Thoracic aorta (tissue), 2 donors: ENCODE measurements around the gene TNS2. TPM values are rescaled to one million over a fixed set of nuclear protein-coding genes. Genes with fewer than 3 reads are reported as not detected.

ENCODE experiments used
- ATAC-seq: fragments of 150-250 bp; one replicate; pipeline ENCODE4 v1.8.0; 2017; ENCODE audit warnings: low read depth; ENCODE audit not compliant: insufficient number of reproducible peaks, low FRiP score
- DNase-seq: peaks from one replicate; pipeline ENCODE4 v3.0.0-alpha.2; 2020; ENCODE audit warnings: low spot score
- H3K27ac ChIP-seq, 2 donors: fragments of 200-600 bp; sonication (generic); 1 replicate in 1 of 2; 2 replicates in 1 of 2; pipeline ENCODE4 v1.5.1; 2016; ENCODE audit warnings: mild to moderate bottlenecking in 2 of 2, moderate library complexity in 2 of 2
- H3K27me3 ChIP-seq: fragments of 200-600 bp; sonication (generic); replicated peaks from 2 replicates; pipeline ENCODE4 v1.6.0; 2016; ENCODE audit warnings: mild to moderate bottlenecking; ENCODE audit not compliant: insufficient read depth
- H3K36me3 ChIP-seq: fragments of 200-600 bp; sonication (generic); one replicate; pipeline ENCODE4 v1.5.1; 2016
- H3K4me1 ChIP-seq, 2 donors: fragments of 200-600 bp; sonication (generic); 1 replicate in 1 of 2; 2 replicates in 1 of 2; pipeline versions ENCODE4 v1.5.1 to v1.6.0; 2016; ENCODE audit warnings: low read depth in 2 of 2, mild to moderate bottlenecking in 1 of 2; ENCODE audit not compliant: control insufficient read depth in 1 of 2
- H3K4me3 ChIP-seq: fragments of 200-600 bp; sonication (generic); 2 replicates; pipeline ENCODE4 v1.5.1; 2016; ENCODE audit warnings: mild to moderate bottlenecking
- H3K9me3 ChIP-seq: fragments of 200-600 bp; sonication (generic); 2 replicates; pipeline ENCODE4 v1.5.1; 2016
- total RNA-seq, 2 donors: library from RNA; depleted of rRNA; stranded (reverse); fragments of >200 nt; gene quantifications; one replicate each; pipeline versions ENCODE4 v1.1.0 to v1.2.3, GENCODE V29; 2016
- TF ChIP-seq, protein P1 (sequence below): fragments of 200-600 bp; sonication (generic); IDR thresholded peaks from one replicate; pipeline ENCODE4 v1.5.1; 2019; ENCODE audit warnings: antibody characterized with exemption

Gene TNS2
- total RNA-seq, 2 donors from 2014 or later: 292 to 307 TPM

- H3K27ac ChIP-seq: peak overlapping the region; percentile 8 to 84
- peaks cover 79% of the 10 kb centered on the region for H3K36me3 ChIP-seq
- H3K4me1 ChIP-seq: peaks cover 16 to 67% of the 10 kb centered on the region in 2 donors
- no peak for DNase-seq
- H3K4me3 ChIP-seq: no peak overlapping the region
- no peaks in the 10 kb centered on the region for H3K27me3 ChIP-seq
- ATAC-seq: no peak
- no peaks in the 10 kb centered on the region for H3K9me3 ChIP-seq
- TF ChIP-seq, protein P1, sequence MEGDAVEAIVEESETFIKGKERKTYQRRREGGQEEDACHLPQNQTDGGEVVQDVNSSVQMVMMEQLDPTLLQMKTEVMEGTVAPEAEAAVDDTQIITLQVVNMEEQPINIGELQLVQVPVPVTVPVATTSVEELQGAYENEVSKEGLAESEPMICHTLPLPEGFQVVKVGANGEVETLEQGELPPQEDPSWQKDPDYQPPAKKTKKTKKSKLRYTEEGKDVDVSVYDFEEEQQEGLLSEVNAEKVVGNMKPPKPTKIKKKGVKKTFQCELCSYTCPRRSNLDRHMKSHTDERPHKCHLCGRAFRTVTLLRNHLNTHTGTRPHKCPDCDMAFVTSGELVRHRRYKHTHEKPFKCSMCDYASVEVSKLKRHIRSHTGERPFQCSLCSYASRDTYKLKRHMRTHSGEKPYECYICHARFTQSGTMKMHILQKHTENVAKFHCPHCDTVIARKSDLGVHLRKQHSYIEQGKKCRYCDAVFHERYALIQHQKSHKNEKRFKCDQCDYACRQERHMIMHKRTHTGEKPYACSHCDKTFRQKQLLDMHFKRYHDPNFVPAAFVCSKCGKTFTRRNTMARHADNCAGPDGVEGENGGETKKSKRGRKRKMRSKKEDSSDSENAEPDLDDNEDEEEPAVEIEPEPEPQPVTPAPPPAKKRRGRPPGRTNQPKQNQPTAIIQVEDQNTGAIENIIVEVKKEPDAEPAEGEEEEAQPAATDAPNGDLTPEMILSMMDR: no peak
Observed at GRCh38 chr12:53059434-53060063, 9.7 kb downstream of the TNS2 start.

DNA sequence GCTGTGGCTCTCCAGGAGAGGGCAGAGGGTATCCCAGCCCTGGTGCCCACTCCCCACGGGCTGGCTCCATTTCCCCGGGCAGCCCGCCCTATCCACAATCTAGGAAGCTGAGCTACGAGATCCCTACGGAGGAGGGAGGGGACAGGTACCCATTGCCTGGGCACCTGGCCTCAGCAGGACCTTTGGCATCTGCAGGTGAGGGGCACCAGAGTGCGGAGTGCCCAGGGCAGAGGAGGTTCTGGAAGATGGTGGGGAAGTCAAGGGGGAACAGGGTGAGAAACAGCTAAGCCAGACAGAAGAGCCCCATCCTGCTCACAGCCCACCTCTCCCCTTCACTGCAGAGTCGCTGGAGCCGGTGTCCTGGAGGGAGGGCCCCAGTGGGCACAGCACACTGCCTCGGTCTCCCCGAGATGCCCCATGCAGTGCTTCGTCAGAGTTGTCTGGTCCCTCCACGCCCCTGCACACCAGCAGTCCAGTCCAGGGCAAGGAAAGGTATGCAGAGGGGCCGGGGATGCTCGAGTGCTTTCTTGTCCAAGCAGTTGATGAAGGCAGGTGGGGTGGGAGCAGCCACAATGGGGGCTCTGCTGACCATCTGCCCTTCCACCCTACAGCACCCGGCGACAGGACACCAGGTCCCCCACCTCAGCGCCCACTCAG, 10.3 kb downstream of the TNS2 start:
- ATAC-seq: no peak
- TF ChIP-seq, protein P1: no peak
- Histone ChIP-seq H3K4me1 (peaks cover 15 to 68% of the 10 kb centered on the region in 2 donors), H3K9me3 (no peaks in the 10 kb centered on the region), H3K4me3 (no peak overlapping the region), H3K36me3 (peaks cover 80% of the 10 kb centered on the region), H3K27me3 (no peaks in the 10 kb centered on the region), H3K27ac (peak overlapping the region; percentile 50 to 84)
- DNase-seq: no peak

DNA sequence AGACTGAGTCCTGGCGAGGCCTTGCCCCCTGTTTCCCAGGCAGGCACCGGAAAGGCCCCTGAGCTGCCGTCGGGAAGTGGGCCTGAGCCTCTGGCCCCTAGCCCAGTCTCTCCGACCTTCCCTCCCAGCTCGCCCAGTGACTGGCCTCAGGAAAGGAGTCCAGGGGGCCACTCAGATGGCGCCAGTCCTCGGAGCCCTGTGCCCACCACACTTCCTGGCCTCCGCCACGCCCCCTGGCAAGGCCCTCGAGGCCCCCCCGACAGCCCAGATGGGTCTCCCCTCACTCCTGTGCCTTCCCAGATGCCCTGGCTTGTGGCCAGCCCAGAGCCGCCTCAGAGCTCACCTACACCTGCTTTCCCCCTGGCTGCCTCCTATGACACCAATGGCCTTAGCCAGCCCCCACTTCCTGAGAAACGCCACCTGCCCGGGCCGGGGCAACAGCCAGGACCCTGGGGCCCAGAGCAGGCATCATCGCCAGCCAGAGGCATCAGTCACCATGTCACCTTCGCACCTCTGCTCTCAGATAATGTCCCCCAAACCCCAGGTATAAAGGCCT, 10.9 kb downstream of the TNS2 start:
- no peaks in the 10 kb centered on the region for H3K9me3 ChIP-seq
- no peak for ATAC-seq
- H3K27ac ChIP-seq: peak overlapping the region; percentile 50 to 84
- H3K4me1 ChIP-seq: peaks cover 15 to 68% of the 10 kb centered on the region in 2 donors
- TF ChIP-seq, protein P1: no peak
- no peaks in the 10 kb centered on the region for H3K27me3 ChIP-seq
- no peak for DNase-seq
- H3K4me3 ChIP-seq: no peak overlapping the region
- H3K36me3 ChIP-seq: peaks cover 79% of the 10 kb centered on the region

DNA sequence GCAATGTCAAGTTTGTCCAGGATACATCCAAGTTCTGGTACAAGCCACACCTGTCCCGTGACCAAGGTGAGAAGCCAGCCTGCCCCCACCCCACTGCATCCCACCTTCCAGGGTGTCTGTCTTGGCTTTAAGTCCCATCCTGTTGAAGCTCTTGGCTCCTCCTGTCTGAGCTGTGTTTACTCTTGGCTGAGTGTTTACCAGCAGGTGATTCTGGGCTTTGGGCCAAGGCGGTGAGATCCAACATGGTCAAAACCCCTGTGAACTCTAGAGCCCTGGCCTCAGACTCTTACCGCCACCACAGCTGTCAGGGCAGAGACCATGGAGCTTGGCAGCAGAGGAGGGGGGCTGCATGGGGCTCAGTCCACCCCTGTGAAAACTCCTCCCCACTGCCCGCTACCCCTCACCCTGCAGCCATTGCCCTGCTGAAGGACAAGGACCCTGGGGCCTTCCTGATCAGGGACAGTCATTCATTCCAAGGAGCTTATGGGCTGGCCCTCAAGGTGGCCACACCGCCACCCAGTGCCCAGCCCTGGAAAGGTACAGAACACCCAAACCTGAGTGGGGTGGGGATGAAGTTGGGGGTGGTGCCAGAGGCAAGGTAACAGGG, 11.6 kb downstream of the TNS2 start:
- Histone ChIP-seq H3K4me3 (no peak overlapping the region), H3K4me1 (peaks cover 21 to 72% of the 10 kb centered on the region in 2 donors), H3K27me3 (no peaks in the 10 kb centered on the region), H3K27ac (peak overlapping the region; percentile 50 to 84), H3K9me3 (no peaks in the 10 kb centered on the region), H3K36me3 (peaks cover 77% of the 10 kb centered on the region)
- DNase-seq (no peak), ATAC-seq (no peak)
- TF ChIP-seq, protein P1: no peak
